Epithelial cell of esophagus (primary cell): ENCODE data around the gene AADACL4.

ENCODE experiments used
- DNase-seq: peaks from one replicate; pipeline ENCODE4 v3.0.0; 2010; ENCODE audit warnings: low read depth
- H3K4me3 ChIP-seq: 2 replicates; pipeline ENCODE4 v1.5.1; 2011; ENCODE audit warnings: mild to moderate bottlenecking, low read length, control low read depth
- TF ChIP-seq, protein P1 (sequence below): IDR thresholded peaks from 2 replicates; pipeline ENCODE4 v1.5.1; 2011; ENCODE audit warnings: low read depth, mild to moderate bottlenecking, low read length, control low read depth, inconsistent platforms; ENCODE audit not compliant: insufficient read depth; ENCODE audit errors: missing control alignments

The AADACL4 gene

DNA sequence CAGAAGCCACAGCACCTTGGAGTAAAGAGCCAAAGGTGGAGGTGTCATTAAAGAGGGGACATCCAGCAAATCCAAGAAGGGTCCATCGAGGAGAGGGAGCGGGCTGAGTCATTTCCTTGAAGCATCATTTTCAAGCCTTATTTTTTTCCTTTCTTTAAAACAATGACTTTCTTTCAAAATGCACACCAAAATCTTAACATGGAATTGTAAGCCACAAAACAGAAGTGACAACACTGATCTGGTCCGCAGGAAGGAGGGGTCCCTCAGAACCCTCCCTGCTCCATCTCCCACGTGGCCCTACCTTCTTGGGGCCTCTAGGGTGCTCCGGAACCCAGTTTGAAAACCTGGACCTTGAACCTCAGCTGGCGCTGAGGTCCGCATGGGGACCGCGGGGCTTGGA is 40.7 kb upstream of the AADACL4 start:
- no peak overlapping the region for H3K4me3 ChIP-seq
- DNase-seq, result no peak
- TF ChIP-seq, protein P1, sequence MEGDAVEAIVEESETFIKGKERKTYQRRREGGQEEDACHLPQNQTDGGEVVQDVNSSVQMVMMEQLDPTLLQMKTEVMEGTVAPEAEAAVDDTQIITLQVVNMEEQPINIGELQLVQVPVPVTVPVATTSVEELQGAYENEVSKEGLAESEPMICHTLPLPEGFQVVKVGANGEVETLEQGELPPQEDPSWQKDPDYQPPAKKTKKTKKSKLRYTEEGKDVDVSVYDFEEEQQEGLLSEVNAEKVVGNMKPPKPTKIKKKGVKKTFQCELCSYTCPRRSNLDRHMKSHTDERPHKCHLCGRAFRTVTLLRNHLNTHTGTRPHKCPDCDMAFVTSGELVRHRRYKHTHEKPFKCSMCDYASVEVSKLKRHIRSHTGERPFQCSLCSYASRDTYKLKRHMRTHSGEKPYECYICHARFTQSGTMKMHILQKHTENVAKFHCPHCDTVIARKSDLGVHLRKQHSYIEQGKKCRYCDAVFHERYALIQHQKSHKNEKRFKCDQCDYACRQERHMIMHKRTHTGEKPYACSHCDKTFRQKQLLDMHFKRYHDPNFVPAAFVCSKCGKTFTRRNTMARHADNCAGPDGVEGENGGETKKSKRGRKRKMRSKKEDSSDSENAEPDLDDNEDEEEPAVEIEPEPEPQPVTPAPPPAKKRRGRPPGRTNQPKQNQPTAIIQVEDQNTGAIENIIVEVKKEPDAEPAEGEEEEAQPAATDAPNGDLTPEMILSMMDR, result no peak

DNA sequence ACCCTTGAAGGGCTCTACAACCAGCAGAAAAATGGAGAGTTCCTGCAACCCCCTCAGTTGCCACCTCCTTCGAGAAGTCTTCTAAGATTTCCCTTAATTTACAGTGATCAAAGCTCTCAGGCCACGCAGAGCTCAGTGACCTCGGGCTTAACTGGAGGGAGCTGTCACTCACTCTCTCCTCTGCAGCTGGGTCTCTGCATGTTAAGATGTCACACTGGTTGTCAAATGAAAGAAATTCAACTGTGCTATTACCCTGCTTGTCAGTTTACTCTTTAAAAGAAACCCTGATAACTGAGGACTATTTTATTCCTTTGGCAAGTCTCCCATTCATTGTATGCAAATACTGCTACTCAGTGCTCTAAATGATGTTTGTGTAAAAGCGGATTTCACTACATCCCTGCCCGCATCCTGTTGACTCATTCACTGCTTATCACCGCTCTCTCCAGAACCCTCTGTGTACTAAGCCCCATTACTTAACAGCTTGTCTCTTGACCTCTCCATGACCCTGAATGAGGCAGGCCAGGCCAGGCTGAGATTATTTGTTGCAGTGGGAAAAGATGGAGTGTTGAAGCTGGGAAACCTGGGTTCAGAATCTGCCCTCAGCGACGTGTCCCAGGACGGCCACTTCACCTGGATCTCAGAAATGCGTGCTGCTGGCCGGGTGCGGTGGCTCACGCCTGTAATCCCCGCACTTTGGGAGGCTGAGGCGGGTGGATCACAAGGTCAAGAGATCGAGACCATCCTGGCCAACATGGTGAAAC is 39.6 kb upstream of the AADACL4 start:
- no peak overlapping the region for H3K4me3 ChIP-seq
- TF ChIP-seq, protein P1, result no peak
- DNase-seq, result peak; percentile 87

DNA sequence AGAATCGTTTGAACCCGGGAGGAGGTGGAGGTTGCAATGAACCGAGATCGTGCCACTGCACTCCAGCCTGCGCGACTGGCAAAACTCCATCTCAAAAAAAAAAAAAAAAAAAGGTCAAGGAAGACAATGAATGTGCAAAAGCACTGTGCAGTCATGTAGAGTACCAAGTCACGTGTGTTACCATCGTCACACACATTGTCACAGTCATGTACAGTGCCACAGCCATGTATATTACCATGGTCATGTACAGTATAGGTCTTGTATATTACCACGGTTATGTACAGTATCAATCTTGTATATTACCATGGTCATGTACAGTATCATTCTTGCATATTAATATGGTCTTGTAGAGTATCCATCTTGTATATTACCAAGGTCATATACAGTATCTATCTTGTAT is 38.9 kb upstream of the AADACL4 start:
- no peak for DNase-seq
- TF ChIP-seq, protein P1, result no peak
- H3K4me3 ChIP-seq, result no peak overlapping the region

DNA sequence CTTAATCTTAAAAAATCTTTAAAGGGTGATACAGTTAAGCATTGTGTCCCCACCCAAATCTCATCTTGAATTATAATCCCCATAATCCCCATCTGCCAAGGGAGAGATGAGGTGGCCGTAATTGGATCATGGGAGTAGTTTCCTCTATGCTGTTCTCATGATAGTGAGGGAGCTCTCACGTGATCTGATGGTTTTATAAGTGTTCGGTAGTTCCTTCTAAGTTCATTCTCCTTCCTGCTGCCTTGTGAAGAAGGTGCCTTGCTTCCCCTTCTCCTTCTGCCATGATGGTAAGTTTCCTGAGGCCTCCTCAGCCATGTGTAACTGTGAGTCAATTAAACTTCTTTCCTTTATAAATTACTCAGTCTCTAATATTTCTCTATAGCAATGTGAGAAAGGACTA is 36.6 kb upstream of the AADACL4 start:
- TF ChIP-seq, protein P1, result no peak
- no peak for DNase-seq
- no peak overlapping the region for H3K4me3 ChIP-seq

DNA sequence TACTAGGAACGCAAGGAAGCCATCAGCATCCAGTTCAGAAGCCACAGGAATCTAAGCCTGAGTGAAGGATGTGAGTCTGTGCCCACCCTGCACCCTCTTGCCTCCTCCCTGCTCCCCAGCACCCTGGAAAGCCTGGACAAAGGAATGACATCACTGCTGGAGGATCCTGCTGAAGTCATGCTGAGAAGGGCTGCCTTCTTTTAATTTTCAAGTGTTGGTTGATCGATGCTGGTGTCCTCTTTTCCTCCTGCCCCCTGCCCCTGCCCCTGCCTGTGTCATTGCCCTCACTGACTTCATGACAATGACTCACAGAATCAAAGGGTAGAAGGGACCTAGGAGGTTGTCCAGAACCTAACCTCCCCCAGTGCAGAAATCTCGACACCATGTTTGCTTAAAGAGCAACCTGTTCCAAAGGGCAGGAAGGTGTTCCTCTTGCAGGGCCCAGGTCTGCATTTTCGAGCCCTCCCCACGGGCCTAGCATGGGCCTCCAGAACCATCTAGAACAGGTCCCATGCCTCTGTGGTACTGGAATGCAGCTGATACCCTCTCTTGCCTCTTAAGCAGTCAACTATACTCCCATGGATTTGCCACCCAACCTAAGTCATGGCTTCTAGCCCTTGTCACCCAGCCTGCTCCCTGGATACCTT is 35.5 kb upstream of the AADACL4 start:
- no peak for DNase-seq
- TF ChIP-seq, protein P1, result no peak
- H3K4me3 ChIP-seq, result no peak overlapping the region

DNA sequence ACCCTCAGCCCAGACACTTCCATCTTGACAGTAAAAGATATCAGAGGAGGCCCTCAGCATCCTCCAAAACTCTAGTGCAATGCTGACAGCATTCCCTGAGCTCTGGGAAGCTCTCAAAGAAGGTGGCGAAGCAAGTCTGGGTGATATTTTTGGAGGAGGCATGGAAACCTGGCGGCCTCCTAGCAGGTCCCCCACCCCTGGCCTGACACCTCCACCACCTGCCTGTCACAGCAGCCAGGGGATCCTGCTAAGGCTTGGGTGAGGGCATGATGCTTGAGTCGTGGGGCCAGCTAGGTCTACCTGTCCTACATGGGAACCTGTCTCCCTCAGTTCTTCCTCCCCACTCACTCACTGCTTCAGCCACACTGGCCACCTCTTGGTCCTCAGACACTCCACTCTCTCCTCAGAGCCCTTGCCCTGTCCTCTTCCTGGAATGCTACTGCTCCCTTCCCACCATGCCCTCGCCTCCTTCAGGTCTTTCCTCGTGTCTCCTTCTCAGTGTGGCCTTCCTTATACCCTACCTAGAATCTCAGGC is 34.3 kb upstream of the AADACL4 start:
- no peak overlapping the region for H3K4me3 ChIP-seq
- TF ChIP-seq, protein P1, result no peak
- no peak for DNase-seq
